ENCODE data around the gene REEP6.

Gene REEP6

GRCh38 chr19:1491114-1491848, at the start of gene REEP6:
Gene REEP6, plus strand, starts transcription at chr19:1491181. Its CDS starts 89 bp downstream, at chr19:1491270.
- DNase-seq = no peak

DNA sequence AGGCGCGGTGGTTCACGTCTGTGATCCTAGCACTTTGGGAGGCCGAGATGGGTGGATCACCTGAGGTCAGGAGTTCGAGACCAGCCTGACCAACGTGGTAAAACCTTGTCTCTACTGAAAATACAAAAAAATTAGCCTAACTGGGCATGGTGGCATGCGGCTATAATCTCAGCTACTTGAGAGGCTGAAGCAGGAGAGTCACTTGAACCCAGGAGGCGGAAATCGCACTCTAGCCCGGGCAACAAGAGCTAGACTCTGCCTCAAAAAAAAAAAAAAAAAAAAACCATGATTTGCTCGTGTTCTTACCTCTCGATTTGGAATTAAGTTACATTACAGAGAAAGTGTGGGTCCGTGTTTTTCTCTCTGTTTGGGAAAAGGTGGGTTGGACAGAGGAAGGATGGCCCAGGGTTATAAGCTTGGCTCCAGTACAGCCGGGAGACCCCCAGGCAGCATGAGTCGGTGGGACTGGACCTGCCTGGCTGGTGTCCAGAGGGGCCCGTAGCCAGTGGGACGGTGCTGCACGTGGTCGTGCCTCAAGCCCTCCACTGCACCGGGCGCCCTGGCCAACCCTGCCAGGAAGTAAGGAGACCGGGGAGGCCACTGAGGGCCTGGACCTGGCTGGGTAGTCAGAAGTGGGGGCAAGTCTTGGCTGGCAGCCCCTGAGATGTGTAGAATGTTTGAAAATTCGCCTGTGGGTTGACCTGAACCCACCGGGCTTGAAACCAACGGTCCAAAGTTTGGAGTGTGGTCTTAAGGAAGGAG, 49.1 kb upstream of the REEP6 start:
- DNase-seq = no peak

DNA sequence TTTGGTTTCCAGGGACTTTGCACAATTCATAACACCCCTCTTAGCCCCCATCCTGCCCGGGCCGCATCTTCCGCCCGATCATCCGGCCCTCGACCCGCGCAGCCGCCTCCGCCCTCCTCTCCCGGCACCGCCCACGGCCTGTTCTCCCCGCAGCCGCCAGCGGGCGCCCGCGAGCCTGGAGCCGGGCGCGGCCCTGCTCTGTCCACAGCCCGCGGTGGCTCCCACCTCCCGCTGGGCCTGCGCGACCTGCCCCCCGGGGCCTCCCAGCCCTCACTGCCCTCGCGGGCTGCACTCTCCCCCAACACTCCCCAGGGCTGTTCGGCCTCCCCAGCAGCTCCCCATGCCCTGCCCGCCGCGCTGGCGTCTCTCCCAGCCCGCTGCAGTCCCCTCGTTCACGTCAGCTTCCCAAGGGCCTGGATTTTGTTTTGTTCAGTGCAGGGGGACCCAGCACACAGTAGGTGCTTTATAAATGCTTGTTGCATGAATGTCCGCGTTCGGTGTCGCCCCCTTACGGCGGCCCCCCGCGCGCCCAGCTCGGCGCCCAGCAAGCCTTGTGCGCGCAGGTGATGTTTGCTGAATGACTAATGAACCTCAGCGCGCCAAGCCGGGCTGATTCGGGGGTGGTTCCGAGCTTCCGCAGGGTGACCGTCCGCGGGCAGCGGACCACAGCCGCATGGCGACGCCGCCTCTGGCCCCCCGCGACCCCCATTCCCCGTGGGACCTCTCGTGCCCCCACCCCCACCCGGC, 45.6 kb upstream of the REEP6 start:
- DNase-seq = peak; percentile 71

DNA sequence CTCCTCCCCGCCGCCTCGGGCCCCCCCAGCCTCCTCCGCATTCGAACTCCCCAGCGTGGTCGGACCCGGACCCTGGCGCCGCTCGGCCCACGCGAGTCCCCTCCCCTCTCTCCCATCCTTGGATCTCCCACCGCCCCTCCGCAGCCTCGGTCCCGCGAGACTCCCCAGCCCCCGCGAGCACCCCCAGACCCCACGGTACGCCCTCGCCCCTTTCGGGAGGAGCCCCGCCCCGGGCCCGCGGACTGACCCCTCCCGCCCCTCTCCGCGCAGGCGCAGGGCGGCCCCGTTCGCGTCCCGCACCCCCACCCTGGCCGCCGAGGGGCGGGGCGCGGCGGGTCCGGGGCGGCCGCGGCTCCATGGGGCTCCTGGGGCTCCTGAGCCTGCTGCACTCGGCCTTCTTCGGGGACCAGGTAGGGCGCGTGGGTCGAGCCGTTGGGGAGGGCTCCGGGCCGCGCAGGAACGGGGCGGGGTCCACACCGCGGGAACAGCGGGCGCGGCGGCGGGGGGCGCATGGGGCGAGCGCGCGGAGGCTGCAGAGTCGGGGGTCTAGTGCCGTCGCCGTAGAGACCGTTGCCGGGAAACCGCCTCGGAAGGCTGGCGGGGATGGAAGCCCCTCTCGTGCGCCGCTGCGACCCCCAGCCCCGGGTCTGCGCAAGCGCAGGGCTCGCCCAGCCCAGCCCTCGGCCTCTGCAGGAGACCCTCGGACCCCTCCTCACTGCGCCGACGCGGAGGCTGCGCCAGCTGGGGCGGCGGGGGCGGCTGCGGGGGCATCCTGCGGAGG, 44.9 kb upstream of the REEP6 start:
- DNase-seq = no peak

GRCh38 chr19:1446713-1447481, 44.1 kb upstream of the REEP6 start:
- DNase-seq = no peak

- no peak for DNase-seq
Measured at GRCh38 chr19:1447504-1447903, 43.5 kb upstream of the REEP6 start.

DNA sequence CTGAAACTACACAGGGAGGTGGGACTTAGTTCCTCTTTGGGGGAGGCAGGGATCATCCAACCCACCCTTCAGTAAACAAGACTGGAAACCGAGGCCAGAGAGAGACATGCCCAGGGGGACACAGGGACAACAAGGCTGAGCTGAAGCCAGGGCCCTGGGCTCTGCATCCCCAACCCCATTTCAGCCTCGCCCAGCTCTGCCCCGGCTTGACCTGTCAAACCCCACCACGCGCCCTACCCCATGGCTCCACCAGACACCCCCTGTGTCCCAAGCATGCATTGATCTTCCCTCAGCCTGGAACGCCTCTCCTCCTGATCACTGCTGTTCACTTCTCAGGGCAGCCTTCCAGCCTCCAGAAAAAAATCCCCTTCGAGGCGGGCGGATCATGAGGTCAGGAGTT, 43.0 kb upstream of the REEP6 start:
- no peak for DNase-seq

- no peak for DNase-seq
Measured at GRCh38 chr19:1449467-1450442, 41.2 kb upstream of the REEP6 start, which contains the start of gene APC2. Gene APC2, plus strand, starts transcription at chr19:1450121. Its CDS starts 2,881 bp downstream, at chr19:1453002.

DNA sequence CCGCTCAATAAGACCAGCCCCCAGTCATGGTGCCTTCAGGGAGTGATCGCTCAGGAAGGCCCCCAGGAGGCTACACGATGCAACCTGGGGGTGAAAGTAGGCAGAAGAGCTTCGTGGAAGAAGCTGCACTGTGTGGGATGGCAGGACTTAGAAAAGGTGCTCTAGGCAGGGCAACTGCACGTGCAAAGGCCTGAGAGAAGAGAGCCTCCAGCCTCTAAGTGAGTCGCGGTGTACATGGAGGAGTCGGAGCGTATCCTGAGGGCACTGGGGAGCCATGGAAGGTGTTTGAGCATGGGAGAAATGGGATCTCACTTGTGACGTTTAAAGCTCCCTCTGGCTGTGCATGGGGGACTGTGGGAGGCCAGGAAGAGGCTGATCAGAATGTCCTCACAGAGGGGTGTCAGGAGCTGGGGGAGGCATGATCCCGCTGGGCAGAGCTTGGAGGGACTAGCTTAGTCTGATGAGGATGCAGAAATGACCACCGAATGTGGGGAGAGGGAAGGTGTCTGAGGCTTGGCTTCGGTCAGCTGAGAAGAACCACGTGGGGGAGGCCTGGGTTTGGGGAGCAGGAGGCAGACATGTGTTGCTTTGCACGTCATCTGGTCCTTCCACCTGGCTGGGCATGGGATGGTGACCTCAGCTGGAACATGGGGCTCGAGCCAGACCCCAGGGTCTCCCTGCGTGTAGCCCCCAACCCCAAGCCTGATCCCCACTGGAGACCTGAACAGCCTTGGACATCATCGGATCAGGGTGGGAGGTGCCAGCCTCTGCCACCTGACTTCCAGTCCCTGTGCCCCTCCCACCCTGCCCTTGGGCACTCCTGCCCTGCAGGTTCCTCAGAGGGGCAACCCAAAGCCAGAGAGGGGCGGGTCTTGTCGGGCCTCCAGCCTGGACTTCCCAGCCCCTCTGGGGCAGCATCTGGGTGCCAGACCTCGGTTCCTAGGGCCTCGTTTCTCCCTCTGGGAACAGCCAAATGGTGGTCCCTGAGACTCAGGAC, 39.9 kb upstream of the REEP6 start:
- DNase-seq = no peak

DNA sequence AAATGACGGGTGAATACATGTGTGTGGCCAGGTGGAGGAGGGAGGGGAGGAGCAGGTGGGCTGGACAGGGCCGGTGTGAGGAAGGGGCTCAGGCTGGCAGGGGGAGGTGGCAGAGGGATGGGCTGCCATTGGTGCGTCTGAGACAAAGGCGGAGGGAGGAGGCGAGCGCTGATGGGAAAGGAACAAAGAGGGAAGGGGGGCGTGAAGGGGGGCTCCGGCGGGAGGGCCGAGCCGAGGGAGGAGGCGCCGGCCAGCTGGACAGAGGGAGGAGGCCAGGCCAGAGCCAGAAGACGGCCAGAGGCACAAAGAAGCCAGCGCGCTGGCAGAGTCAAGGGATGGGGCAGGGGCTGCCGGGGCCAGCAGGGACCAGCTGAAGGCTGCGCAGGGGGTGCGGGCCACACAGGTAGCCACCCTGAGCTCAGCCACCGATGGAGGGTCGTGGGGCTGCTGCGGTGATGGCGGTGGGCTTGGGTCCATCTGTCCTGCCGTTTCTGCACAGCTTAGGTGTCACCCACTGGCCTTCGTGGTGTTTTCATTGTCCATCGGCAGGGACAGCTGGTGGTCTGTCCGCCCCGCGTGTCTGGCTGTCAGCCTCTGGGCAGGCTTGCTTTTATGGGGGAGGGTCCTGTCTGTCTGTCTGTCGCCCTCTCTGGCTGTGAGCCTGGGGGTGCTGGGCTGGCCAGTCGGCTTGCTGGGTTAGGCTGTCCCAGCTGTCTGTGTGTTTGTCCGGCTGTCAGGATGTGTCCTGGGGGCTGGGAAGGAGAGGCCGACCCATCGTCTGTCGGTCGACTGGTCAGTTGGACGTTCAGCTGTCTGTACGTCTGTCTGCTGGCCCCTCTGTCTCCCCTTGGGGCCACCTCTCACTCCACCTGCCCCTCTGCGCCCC, 38.8 kb upstream of the REEP6 start:
- DNase-seq = no peak

DNA sequence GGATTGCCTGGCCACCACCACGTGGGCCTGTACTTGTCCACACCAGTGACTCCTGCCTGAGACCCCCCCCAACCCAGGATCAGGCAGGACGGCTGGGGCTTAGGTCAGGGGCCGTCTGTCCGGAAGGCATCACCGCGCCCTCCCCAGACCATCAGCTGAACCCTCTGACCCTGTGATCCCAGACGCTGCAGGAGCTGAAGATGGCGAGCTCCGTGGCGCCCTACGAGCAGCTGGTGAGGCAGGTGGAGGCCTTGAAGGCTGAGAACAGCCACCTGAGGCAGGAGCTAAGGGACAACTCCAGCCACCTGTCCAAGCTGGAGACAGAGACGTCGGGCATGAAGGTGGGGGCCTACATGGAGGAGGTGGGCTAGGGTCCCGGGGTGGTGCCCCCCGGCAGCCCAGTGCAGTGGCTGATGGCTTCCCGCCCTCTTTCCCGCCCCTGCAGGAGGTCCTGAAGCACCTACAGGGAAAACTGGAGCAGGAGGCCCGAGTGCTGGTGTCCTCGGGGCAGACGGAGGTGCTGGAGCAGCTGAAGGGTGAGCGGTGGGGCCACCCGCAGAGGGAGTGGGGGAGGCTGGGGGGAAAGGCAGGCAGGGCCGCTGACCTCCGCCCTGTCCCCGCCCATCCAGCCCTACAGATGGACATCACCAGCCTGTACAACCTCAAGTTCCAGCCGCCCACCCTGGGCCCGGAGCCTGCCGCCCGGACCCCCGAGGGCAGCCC, 38.0 kb upstream of the REEP6 start:
- no peak for DNase-seq

DNA sequence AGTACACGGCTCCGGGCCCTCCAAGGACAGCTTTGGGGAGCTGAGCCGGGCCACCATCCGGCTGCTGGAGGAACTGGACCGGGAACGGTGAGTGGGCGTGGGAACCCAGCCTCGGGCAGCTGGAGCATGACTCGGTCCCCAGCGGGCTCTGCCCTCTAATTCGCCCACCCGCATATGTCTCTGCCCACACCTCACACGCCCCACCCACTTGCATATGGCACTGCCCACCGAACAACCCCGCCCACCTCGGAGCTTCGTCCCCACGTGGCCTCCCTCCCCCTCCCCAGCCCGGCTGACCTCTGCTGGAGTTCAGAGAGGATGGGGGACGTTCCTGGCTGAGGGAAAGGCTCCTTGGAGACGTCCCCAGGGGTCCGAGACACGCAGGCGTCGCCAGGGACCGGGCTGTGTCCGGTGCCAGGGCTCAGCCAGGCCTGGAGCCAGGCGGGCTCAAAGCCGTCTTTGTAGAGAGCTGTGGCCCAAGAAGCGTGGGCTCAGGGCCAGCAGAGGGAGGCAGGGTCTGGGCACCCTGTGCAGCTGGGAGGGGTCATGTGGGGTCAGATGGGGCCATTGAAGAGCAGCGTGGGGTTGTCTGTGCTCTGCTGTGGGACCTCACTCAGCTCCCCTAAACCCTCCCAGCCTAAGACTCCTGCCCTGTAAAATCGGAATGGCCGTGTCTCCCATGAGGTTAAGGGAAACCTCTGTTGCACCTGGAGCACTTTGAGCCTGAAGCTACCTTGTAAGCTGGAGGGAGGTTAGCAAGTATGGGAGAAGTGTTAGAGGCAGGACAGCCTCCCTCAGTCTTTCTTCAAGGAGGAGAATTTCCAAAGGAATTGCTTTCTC, 37.2 kb upstream of the REEP6 start:
- no peak for DNase-seq

DNA sequence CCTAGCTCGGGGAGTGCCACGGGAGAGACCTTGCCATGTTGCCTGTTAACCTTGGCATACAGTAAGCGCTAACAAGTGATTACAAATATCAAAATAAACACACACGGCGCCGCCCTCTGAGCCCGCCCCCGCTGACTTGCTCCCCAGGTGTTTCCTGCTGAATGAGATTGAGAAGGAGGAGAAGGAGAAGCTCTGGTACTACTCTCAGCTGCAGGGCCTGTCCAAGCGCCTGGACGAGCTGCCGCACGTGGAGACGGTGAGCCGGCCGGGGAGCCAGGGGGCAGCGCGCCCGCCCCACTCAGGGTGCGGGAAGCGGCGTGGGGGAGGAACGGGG, 36.0 kb upstream of the REEP6 start:
- no peak for DNase-seq

GRCh38 chr19:1455336-1456120, 35.5 kb upstream of the REEP6 start:
- DNase-seq = peak; percentile 68

- no peak for DNase-seq
Measured at GRCh38 chr19:1456121-1456900, 34.7 kb upstream of the REEP6 start.
